GM19452 (cell line): ENCODE results near the gene ETV7.
"Not testable (repeated sequence)": the region's sequence is repeated elsewhere in the genome, so short reads cannot be mapped to it uniquely, and the experiment has no call there.

ENCODE experiments used
- ATAC-seq: cut with Tn5 transposase; IDR thresholded peaks from one replicate; pipeline ENCODE4 v1.9.1; 2021; ENCODE audit not compliant: unreplicated experiment

ETV7 gene

DNA sequence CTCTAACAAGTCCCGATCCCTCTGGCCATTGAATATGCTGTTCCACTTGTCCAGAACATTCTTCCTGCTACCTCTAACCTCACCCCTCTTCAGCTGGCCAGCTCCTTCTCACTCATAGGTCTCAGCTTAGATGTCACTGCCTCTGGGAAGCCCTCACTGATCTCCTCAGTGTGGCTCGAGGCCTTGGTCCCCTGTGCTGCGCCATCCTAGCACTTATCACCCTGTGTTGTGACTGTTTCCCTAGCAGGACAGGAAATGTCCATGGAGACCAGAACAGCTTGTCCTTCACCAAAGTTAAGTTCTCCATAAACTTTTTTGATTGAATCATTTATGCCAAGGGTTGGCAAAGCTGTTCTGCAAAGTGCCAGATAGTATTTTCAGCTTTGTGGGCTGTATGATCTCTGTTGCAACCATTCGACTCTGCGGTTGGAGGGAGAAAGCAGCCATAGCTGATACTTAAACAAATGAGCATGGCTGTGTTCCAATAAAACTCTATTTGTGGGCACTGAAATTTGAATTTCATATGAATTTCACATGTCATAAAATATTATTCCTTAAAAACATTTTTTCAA, 44.3 kb downstream of the ETV7 start:
- no peak for ATAC-seq

DNA sequence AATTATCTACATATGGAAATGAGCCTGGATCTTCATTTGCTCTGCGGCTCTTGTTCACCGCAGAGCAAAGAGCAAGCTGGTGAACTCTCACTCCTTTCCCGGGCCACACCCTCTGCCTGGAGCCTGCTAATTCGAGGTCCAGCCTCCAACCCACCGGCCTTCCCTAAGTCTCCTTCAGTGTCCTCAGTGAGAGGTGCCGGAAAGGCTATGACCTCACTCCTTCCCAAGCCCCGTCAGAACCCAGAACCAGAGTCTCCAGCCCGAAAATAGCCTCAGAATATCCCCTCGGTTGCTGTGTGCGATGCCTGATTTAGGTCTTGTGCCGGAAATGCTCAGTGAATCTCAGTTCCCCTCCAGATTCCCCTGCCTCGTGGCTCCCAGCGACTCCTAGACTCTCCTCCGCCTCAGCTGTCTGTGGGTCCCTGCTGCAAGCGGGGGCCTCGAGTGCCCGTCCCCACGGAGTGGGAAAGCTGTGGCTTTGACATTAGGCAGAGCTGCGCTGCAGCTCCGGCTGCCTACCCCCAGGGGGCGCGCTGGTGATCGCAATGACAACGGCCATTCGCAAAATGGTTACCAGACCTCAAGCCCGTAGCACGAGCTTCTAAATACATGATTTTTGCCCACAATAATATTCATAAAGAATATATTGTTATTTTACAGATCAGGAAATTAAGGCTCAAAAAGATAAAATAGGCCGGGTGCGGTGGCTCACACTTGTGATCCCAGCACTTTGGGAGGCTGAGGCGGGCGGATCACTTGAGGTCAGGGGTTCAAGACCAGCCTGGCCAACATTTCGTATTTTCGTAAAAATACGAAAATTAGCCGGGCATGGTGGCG, 46.6 kb downstream of the ETV7 start:
- no peak for ATAC-seq

DNA sequence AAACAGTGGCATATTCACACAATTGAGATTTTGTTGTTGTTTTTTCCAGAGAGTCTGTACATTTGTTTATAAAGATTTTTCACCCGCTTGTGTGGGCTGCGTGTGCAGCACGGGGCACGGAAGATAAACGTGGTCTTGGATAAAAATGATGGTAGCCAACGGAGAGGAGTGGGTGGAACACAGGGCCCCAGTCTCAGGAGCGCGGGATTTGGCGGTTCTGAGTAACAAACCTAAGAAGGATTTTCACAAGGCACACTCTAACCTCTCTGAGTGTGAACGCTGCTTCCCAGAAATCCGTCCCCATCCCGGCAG, 47.2 kb downstream of the ETV7 start:
- ATAC-seq, result no peak

DNA sequence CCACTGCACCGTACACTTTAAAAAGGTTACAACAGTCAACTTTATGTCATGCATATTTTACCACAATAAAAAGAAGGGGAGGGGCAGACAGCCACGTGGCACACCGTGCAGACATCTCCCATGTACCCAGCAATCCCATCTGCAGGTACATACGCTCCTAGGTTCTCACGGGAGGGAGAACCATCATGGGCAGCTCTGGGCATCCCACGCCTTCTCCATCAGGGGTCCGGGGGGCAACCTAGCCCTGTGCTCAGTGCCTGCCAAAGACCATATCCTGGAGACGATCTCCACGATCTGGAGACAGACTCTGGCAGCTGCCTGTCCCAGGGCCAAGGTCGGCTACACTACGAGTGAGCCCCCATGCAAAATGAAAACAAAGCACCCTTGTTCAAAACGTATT, 48.3 kb downstream of the ETV7 start:
- no peak for ATAC-seq

DNA sequence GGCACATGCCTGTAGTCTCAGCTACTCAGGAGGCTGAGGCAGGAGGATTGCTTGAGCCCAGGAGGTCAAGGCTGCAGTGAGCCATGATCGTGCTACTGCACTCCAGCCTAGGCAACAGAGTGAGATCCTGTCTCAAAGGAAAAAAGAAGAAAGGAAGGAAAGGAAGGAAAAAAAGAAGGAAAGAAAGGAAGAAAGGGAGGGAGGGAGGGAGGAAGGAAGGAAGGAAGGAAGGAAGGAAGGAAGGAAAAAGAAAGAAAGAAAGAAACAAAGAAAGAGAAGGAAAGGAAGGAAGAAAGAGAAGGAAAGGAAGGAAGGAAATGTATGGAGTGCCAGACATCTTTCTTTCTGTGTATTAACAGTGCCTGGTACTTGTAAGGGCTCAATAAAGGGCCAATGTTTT, 49.2 kb downstream of the ETV7 start:
- not testable (repeated sequence) for ATAC-seq

DNA sequence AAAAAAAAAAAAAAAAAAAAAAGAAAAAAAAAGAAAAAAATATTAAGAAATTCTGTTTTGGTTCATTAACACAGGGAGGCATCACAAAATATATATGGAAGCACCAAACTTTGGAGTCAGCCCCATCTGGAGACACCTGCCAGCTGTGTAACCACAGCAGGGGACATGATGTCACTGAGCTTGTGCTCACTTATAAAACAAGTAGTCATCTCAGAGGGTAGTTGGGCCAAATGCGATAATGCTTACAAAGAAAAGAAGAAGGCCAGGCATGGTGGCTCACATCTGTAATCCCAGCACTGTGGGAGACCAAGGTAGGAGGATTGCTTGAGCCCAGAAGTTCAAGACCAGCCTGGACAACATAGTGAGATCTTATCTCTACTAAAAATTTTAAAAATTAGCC, 49.7 kb downstream of the ETV7 start:
- ATAC-seq, result no peak

DNA sequence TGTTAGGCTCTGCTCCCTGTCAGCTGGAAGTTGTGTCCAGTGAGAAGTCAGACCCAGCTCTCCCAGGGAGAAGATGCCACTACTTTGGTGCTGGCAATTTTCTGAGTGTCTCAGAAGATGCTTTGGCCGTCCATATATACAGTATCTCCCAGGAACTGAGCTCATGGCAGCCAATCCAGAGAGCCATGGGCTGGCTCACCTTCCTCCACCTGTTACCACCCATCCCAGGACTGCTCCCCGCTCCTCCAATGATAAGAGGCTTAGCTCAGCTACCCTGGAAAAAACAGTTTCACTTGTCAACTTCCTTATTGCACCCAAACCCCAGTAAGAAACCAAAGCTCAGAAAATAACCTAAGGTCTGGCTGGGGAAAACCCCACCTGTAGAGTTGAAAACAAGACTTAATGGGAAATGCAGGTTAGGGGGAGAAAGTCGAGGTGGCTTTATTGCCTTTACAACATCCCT, 50.7 kb downstream of the ETV7 start, which contains the start of gene BNIP5:
TSS of gene BNIP5 (minus strand) at position 110 of the 463 bp plus-strand sequence. CDS start 6,198 bp downstream, outside the sequence.
- no peak for ATAC-seq

DNA sequence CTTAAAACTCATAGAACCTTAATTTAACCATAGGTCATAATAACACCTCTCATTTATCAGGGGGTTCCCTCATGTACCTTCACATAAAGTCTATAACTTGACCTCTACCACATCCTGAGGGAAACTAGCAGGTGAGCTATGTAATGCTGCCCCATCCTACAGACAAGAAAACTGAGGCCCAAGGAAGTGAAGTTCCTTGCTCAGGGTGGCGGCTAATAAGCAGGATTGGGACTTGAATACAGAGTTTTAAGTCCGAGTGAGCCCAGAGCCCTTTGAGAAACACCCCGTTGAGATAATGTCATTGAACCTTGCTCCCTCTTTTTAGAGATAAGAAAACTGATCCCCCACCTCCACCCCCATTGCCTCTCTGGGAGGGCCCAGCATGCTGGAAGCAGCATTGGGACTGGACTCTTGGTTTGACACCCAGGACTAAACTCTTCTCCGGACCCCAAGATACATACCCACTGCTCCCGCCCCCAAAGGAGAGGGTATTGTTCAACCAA, 51.2 kb downstream of the ETV7 start:
- ATAC-seq, result no peak

DNA sequence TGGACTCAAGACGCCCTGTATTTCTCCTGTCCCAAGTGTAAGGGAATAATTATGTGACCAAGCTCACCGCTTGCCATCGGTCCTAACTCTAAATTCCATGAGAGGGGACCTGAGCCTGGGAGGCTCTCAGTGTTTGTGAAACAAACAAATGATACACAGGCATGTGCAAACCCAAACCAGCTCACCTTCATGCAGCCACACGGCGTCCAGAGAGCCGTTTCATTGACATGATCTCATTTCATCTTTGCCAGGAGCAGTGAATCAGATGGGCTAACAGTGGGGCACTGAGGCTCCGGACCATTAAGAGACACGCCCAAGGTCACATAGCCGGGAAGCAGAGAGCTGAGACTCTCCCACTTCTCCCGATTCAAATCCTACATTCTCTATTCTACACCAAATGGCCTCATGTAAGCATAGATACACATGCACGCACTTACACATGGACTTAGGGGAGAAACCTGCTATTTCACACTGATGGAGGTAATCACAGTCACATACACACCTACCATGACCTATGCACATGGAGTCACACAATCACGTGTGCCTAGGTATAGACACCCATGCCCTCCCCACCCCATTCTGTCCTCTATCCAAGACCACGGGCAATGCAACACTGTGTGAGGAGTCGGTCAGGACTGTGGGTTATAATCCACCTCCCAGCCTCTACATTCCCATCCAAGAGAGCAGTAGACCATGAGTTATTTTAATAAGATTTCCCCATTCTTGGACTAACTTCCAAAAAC, 51.8 kb downstream of the ETV7 start:
- no peak for ATAC-seq

DNA sequence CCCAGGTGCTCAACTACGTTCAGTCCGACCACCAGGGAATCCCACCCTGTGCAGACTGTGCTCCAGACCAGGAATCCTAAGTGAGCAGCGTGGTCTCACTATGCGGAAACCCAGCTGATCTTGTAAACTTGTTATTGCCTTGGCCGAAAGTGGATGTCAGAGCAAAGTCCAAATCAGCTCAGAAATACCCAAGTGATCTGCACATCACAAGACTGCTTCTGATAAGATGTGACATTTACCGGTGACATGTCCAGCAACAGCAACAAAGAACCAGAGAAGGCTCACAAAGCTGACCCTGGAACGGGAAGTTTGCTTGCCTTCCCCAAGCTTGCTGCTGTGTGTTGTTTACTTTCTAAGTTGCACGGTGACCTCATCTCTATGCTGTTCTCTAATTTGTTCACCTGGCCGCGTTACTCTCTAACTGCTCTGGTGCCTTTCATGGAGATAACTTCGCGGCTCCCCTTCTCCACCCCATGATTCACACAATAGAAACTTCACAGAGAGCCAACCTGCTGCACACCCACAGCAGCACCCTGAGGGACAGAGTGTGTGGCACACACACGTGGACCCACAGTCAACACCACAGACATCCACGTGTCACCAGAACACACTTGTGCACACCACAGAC, 52.5 kb downstream of the ETV7 start:
- no peak for ATAC-seq

DNA sequence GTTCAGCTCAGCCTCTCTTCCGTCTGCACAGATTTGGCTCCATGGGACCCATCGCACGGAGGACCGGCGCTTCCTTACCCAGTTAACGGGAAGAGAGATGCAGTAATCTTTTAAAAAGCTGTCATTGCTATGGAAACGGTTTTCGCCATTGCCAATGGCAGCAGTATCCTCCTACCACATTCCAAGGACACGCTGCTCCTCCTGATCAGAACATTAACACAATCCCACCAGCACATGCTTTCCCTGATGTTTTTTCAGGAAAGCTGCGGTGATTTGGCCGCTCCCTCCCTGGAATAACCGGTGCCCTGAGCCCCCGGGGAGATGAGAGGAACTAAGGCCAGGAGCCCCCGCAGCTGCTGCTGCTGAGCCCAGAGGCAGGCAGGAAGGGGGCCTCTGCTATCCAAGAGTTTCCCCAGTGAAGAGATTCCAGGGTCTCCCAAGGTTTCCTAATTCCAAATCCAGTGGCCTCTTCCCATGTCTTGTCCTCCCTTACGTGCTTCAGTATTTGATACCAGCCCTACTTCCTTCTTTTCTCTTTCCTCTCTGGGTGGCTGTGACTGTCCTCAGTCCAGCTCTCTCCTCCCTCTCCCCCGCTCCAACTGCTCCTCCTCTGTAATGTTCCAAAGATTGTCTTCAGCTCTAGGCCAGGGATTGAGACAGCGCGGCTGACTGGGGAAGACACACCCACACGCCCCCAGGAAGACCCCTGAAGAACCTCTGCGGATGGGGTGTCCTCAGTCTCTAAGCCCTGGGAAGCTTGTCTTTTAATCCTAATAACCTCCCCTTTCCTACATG, 53.3 kb downstream of the ETV7 start:
- no peak for ATAC-seq

DNA sequence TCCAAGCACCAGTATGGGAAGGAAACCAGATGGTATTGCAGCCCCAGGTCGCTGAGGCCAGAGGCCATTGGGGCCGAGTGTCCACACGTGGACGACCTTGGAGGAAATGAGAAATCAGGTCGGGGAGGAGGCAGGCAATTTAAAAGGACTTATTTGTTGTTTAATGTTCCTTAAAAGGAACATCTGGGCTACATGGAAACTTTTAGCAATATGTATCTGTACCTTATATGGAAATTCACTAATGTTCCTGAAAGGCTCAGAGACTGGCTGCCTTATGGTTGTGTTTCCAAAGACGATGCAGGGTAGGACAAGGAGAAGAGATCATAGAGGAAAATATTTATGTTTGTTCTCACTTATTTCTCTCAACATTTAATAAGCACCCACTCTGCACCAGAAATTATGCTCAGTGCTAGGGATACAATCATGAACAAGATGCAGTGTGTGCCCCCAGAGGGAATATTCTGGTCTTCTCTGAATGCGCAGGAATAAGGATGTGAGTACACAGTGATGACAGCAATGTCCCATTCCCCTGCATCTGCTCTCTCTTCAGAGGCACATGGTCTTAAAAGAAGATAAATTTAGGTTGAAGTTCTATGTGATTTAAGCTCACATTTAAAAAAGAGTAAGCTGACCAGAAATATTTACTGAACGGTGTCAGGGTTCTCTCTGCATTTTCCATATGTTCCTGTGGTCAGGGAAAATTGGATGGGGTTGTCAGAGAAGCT, 54.1 kb downstream of the ETV7 start:
- no peak for ATAC-seq

DNA sequence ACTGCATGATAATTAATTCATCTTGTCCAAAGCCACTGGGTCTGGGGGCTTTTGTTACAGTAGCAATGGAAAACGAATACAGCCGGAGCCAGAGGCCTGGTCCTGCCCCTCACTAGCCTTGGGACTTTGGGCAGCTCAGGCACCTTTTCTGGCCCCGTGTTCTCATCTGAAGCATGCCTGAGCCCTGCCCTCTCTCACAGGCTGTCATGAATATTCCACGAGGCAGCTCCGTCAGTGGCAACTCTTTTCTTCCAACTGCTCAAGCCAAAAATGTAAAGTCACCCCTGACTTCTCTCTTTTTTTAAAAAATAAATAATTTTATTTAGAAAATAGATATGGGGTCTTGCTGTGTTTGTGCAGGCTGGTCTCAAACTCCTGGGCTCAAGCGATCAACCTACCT, 56.1 kb downstream of the ETV7 start:
- no peak for ATAC-seq

DNA sequence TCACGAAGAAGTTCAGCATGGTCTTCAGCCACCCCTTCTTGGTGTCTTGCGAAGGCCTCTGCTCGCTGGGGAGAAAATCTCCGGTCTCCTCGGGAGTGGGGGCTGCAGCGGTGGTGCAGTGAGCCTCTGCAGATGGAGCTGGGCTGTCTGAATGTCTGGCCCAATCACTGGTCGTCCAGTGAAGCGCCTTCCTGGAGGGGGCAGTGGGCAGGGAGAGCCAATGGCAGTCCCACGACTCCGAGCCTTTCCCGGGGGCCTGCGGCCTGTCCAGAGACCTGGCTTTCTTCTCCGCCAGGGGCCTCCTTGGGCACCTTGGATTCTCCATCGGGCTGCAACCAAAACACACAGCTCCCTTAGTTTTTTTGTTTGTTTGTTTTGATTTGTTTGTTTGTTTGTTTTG, 57.1 kb downstream of the ETV7 start:
- no peak for ATAC-seq

DNA sequence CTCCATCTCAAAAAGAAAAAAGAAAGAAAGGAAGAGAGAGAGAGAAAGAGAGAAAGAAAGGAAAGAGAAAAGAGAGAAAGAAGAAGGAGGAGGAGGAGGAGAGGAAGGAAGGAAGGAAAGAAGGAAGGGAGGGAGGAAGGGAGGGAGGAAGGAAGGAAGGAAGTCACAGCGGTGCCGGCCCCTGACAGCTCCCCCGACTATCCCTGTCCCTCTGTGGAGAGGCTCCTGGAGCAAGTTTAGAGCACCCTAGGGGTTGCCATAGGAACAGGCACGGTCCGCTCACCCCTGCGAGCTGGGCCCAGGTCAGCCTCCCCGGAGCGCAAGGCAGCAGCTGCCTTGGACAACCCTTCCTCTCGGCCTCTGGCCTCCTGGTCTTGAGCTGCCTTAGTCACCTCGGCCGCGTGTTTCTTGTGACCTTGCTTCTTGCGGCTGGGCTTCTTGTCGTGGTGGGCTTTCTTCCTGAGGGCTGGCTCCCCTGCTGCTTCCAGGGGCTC, 57.6 kb downstream of the ETV7 start:
- ATAC-seq, result no peak

DNA sequence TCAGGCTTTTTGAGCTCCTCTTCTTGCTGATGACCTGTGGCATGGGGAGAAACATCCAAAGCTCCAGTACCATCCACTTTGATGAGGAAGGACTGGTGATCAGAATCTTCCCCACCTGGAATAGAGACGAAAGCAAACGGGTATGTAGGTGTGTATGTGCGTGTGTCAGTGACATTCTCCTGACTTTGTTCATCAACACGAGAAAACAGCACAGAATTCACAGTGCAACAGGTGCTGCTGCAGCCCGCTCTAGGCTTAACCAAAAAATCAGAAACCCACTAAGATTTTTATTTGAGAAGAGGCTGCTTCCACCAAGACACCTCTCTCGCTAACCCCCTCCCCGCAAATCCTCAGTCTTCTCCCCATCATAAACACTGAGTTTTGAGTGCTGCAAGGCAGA, 58.9 kb downstream of the ETV7 start:
- ATAC-seq, result no peak

DNA sequence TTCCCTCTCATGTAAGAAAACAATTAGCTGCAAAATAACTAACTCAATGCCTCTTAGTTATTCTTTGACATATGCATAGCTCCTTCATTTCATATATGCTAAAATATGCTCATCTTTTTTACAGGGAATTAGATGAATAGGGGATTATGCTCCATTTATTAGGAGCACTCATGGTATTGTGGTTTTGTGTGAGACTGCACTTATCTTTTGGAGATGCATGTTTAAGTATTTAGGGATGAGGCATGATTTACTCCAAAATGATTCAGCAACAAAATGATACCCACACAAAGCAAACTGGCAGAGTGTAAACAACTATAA, 59.6 kb downstream of the ETV7 start:
- ATAC-seq, result no peak

DNA sequence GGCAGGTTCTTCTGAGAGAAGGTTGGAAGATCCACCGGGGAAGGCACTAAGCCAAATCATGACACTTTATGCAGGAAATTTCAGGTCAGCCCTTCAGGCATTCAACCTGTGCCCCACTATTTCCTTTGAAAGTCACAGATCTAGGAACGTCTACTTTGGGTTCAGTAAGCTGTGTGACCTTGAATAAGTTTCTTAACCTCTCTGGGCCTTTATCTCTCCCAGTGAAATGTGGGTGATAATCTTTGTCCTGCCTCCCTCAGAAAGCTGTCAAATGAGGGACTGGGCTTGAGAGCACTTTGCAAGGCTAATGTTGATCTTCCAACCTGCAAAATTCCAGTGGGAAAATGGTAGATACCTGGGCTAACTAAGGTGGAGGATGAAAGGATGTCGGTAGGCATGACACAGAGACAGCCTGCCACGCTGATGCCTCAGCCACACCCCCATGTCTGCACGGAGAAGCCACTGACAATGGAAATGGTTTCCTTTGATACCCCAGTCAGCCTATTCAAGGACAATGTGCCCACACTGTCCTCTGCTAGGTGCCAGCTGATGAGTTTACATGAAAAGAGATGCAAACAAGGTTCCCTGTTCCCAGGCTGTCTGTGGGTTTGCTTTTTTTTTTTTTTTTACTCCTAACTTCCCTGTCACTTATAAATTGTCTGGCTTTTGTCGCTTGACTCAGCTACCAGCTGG, 60.1 kb downstream of the ETV7 start:
- ATAC-seq, result no peak

DNA sequence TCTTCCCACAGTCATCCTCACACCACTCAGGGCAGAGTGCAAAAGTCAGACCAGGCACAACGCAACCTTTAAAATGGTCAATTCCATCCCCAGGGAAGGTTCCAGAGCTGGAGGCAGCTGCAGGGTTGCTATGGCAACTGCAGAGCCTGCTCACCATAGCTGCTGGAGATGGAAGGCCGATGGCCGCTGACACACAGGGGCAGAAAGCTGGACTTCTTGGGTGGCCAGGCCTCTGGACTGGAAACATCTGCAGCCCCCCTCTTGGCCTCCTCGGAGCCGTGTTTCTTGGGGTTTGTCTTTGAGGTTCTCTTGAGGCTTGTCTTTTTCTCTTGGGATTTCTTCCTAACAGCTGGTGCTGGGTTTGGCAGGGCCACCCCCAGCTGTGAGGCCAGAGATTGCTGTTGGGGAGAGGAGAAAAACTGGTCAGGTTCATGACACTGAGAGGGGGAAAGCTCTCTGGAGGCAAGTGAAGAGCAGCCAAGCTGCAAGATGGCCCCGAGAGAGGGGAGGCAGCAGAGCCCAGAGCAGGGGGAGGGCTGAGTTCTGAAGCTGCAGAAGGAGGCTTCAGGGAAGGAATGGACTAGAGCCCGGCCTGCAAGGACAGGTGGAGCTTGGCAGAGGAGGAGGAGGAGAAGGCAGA, 61.0 kb downstream of the ETV7 start:
- ATAC-seq, result no peak
